ENCODE measurements around the gene NET1.

DNA sequence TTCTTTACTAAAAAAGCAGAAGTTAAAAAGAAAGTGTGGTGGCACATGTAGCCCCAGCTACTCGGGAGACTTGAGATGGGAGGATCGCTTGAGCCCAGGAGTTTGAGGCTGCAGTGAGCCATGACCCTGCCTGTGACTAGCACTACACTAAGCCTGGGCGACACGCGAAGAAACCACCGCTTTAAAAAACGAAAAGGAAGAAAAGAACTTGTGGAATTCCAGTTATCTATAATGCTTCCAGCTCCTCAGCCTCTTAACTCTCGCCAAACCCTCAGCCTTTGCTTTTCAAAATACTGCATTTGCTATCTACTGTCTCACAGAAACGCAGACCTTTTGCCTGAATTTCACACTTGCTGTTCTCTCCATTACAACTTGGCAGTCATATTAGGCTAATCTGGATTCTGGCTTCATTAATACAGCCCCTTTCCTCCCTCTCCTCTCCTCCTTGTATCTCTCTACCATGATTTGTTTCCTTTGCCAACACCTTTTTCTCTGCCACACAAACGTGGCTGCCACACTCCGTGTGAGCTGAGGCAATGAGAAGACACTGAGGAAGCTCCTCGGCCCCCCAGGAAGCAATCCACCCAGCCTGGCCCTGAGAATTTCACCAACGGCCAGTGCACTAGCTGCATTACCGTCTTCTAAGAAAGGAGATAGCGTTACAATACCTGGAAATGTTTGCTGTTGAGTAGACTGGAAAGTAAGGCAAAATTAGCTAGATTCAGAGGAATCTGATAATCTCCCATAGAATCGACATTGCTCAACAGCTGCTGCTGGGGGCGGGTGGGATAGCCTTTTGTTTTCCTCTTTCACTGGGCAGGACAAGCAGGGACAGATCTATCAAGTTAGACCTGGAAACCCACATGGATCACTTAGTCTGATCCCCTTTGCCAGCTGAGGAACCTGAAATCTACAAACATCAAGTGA, 49.8 kb downstream of the NET1 start:
- no peak for TF ChIP-seq EZH2phosphoT487 (IDR thresholded peaks at IDR 0.05; ENCODE audit: insufficient read depth, low read depth)
- no peak for TF ChIP-seq EZH2 (IDR thresholded peaks at IDR 0.05; ENCODE audit: insufficient read depth, poor library complexity, severe bottlenecking)

Measured in GM23248 (cell line).